OCI-M2 (cell line): ENCODE data around the gene CLCA1.

Experiments used
- DNase-seq: peaks from one replicate; lab custom pipeline; 2025; ENCODE audit not compliant: unreplicated experiment; lab: John Stamatoyannopoulos, UW

The CLCA1 gene, protein sequence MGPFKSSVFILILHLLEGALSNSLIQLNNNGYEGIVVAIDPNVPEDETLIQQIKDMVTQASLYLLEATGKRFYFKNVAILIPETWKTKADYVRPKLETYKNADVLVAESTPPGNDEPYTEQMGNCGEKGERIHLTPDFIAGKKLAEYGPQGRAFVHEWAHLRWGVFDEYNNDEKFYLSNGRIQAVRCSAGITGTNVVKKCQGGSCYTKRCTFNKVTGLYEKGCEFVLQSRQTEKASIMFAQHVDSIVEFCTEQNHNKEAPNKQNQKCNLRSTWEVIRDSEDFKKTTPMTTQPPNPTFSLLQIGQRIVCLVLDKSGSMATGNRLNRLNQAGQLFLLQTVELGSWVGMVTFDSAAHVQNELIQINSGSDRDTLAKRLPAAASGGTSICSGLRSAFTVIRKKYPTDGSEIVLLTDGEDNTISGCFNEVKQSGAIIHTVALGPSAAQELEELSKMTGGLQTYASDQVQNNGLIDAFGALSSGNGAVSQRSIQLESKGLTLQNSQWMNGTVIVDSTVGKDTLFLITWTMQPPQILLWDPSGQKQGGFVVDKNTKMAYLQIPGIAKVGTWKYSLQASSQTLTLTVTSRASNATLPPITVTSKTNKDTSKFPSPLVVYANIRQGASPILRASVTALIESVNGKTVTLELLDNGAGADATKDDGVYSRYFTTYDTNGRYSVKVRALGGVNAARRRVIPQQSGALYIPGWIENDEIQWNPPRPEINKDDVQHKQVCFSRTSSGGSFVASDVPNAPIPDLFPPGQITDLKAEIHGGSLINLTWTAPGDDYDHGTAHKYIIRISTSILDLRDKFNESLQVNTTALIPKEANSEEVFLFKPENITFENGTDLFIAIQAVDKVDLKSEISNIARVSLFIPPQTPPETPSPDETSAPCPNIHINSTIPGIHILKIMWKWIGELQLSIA

DNA sequence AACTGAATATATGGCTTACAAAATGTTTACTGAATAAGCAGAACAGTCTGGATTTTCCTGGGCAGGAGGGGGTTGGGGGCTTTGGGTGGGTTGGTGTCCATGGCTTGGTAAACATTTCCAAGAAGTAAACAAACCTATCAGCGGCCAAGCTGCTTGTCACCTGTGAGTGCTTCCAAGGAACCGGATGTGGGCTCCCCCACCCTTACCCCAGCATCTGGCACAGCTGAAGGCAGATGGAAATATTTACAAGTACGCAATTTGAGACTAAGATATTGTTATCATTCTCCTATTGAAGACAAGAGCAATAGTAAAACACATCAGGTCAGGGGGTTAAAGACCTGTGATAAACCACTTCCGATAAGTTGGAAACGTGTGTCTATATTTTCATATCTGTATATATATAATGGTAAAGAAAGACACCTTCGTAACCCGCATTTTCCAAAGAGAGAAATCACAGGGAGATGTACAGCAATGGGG, at the start of gene CLCA1:
TSS of gene CLCA1 (plus strand) at position 427 of the 477 bp plus-strand sequence. CDS start at position 472, 45 bp downstream.
- no peak for DNase-seq

DNA sequence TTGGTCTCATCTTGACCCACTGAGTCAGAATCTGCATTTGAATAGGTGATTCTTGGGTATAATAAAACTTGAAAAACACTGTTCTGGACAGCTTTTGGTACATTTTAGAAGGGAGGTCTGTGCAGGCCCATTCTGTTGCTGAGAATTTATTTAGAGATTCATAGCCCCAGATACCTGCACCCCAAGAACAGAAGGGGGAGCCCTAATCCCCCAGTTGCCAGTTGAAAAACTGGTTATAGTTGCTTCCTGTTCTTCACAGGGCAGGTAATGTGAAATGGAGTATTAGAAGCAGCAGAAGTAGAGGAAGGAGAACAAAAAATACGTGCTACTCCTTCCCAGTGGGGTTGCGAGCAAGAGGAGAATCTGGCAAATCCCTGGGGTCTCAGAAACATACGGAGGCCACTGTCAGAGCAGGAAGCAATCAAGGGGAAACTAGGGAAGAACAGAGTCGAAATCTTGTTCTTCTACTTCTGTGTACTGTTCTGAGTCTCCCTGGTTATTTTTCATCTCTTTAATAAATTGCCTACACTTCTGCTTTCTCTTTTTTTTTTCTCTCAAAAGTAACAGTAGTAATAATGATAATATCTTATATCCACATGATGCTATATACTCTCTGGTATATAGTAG, 49.3 kb upstream of the CLCA1 start:
- DNase-seq: no peak

- no peak for DNase-seq
These were observed 47.0 kb upstream of the CLCA1 start for GRCh38 chr1:86421601-86422280.

- DNase-seq: no peak
These were observed 45.3 kb upstream of the CLCA1 start for GRCh38 chr1:86423473-86423872.

GRCh38 chr1:86423873-86424272, 44.9 kb upstream of the CLCA1 start, which contains the start of gene CLCA2:
CLCA2 (plus strand) TSS chr1:86424171; CDS start chr1:86424248, 77 bp downstream.
- DNase-seq: no peak

- DNase-seq: no peak
These were observed 39.5 kb upstream of the CLCA1 start for GRCh38 chr1:86429122-86429725.

- no peak for DNase-seq
These were observed 38.9 kb upstream of the CLCA1 start for GRCh38 chr1:86429835-86430234.

- no peak for DNase-seq
These were observed 38.4 kb upstream of the CLCA1 start for GRCh38 chr1:86430376-86430775.

- DNase-seq: no peak
These were observed 34.7 kb upstream of the CLCA1 start for GRCh38 chr1:86434059-86434458.

GRCh38 chr1:86435327-86435726, 33.4 kb upstream of the CLCA1 start:
- DNase-seq: no peak

GRCh38 chr1:86436041-86436440, 32.7 kb upstream of the CLCA1 start:
- no peak for DNase-seq

GRCh38 chr1:86441581-86441980, 27.1 kb upstream of the CLCA1 start:
- no peak for DNase-seq

DNA sequence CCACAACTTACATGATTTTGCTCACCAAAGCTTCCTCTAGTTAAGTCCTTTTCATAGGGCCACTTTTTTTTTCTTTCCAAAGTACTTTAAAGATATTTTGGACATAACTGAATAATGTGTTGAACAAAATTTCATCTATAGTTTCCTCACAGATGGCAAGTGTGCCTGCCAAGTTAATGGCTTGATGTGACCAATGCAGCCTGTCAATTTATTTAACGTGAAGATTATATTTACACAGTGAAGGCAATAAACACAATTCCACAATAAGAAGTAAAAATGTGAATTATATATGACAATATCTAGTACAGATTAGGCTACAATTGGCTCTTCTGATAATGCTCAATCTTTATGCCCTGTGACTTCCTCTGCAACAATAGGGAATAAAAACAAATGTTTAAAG, 26.7 kb upstream of the CLCA1 start:
- DNase-seq: no peak

DNA sequence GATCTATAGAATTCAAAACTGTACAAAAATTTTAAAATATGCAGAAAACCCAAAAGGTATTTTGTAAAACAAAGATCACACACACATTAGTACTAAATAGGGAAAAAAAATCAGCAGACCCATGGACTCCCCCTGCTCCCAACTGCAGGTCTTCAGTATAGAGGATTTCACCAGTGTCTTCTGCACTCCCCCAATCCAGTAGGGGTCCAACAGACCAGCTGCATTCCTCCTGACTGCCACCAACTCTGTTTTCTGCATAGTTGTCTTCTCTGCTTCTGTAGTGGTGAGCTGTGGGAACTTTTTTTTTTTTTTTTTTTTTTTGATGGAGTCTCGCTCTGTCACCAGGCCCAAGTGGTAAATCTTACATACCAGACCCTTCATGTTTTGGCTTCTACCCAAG, 22.8 kb upstream of the CLCA1 start:
- DNase-seq: no peak

DNA sequence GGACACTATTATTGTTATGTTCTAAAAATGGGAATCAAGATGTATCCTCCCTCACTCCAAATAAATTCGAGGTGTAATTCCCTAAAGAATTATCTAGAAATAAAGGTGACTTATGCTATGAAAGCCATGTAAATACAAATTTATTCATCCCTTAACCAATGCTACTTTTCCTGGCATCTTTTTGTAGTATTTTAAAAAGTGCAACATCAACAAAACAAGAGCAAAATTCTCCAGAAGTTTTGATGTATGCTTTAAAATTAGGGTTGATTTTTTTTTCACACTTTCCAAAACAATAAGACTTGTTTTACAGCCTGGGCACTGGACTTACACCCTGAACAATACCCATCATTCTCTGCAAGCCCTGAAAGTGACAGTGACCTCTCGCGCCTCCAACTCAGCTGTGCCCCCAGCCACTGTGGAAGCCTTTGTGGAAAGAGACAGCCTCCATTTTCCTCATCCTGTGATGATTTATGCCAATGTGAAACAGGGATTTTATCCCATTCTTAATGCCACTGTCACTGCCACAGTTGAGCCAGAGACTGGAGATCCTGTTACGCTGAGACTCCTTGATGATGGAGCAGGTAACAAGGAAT, 21.4 kb upstream of the CLCA1 start:
- DNase-seq: no peak

- DNase-seq: no peak
These were observed 20.1 kb upstream of the CLCA1 start for GRCh38 chr1:86448670-86449069.

DNA sequence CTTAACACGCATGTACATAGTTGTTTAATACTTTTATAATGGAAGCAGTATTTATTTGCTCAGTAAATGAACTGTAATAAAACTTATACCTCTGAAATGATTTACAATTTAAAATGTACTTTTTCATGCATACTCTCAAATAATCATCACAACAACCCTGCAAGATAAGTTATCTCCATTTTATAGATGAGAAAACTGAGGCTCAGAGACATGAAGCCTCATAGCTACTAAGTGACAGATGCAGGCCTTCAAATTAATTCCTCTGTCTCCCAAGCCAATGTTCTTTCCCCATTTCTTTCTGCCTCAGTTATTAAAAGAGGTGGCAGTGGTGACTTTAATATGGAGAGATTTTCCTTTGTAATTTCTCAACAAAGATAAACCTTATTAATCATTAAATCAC, 19.6 kb upstream of the CLCA1 start:
- no peak for DNase-seq

GRCh38 chr1:86450847-86451246, 17.9 kb upstream of the CLCA1 start:
- DNase-seq: no peak

DNA sequence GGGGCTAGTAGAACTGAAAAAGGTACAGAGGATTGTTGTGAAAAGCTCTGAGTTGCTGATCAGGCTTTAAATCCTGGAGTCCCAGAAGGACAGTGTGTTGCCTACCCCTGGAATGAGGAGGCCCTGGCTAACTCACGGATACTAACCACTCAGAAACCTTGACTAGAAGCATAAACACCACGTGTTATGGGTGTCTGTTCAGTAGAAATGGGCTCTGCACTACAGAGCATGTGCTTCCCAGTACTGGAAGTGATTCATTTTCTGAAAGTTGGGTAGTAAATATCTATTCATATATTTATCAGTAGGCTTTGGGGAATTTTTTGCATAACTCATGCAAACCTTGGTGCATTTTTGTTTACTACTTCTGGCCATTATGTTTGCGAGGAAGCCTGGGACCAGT, 15.1 kb upstream of the CLCA1 start:
- no peak for DNase-seq

- no peak for DNase-seq
These were observed 13.7 kb upstream of the CLCA1 start for GRCh38 chr1:86455073-86455472.
